ENCODE data around the gene COG5. TPM values are rescaled to one million over a fixed set of nuclear protein-coding genes. Genes with fewer than 3 reads are reported as not detected.

The COG5 gene
- total RNA-seq, 1 experiment from 2014 or later = 29.1 TPM

DNA sequence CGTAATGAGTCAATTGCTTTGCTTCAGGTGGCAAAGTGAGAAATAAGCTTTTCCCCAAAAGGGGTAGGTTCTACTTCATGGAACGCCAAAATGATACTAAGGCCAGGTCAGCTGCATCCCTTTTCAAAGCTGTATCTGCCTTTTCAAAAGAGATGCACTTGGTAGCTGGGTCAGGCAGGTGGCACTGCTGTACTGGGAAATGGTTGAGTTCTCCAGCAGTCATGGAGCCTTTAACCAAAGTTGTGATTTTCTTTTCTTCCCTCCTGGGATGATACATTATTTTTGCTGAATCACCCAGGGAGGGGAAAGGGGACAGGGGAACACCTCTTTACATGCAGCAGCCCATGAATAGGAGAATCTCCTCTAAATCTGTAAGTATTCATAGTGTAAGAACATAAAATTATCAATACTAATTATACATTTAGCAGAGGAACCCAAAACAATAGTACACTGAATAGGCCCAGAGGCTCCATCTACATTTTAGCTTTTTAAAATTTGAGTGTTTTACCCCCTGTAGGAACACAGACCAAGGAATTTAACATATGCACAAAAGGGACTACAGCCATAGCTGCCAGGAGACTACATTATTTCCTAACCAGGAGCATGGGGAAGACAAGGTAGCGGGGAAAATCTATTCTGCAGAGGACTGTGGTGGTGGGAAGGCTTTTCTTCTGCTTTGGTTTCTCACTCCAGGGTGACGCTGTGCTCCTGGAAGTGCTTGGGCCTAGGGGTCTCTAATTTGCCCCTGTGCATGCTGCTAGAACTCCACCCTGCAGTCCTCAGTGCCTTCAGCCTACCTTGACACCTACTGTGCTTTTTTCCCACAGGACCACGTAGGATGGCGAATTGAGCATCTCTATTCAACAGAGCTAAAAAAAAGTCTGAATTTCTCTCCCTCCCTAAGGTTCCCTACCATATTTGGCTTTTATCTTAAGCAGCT lies 100.3 kb downstream of the COG5 start:
- CTCF ChIA-PET = interaction anchor here (0.7 to 1.1 kb wide), 3 partner anchors 101 to 280 kb away, joined by 3 read pairs; partner anchors contain the start of genes CBLL1, COG5 and DUS4L
- Histone ChIP-seq H3K4me3 (ENCODE audit: low read depth in 2 of 2, low read length in 2 of 2) (no peak overlapping the region), H3K4me1 (ENCODE audit: control insufficient read depth, insufficient read depth, low read length) (no peaks in the 10 kb centered on the region), H3K27ac (ENCODE audit: low read length) (no peak overlapping the region), H3K9me3 (ENCODE audit: control insufficient read depth, insufficient read depth, low read depth, low read length) (no peaks in the 10 kb centered on the region), H3K36me3 (ENCODE audit: control insufficient read depth, insufficient read depth, low read length) (no peaks in the 10 kb centered on the region), H3K27me3 (ENCODE audit: control insufficient read depth, insufficient read depth, low read length) (no peaks in the 10 kb centered on the region)
- in situ Hi-C loops (cut with HindIII; ENCODE audit: low pct_unique_long_range_greater_than_20kb, low sequenced_read_pairs) (no loop called here), intact Hi-C loops (cut with micrococcal nuclease; ENCODE audit: unreplicated experiment) (loop anchor here (1.0 to 5.0 kb wide), 3 partner anchors 39 to 414 kb away; no protein-coding TSS in a partner anchor)
- POLR2A ChIA-PET = no interaction called here
- DNase-seq (ENCODE audit: low read depth, low spot score) = peak; percentile 42
- TF ChIP-seq POLR2AphosphoS5 (IDR thresholded peaks at IDR 0.05; ENCODE audit: low read depth, low read length) = no peak
- TF ChIP-seq TCF7L2 (IDR thresholded peaks at IDR 0.05; ENCODE audit: low read depth, low read length) = no peak
- TF ChIP-seq CTCF (IDR thresholded peaks at IDR 0.05) = peak; percentile 82
- no TSS peak for BruUV-seq (replicated peaks)
- peak; percentile 96 for ATAC-seq

DNA sequence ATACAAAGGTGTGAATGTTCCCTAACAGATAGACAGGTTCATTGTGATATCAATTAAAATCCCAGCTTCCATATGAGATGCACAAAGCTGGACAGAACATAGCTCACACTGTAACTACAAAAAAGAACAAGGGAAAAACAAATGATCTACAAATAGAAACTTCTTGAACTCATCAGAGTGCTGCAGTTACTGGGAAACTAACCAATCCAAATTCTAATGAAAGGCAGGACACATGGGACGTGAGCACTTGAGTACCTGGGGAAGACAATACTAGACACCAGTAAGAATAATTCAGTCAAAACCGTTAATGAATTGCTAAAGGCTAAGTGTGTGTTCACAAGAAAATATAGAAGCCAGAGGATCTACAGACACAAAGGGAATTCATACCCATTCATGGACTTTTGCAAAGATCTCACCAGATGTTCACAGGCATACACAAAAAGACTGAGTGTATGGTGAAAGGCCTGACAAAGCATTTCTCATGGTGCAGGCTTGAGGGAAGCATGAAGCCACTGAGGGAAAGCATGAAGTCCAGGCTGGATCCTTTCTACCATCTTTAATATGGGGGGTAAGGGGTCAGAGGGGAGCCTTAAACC lies 101.7 kb downstream of the COG5 start:
- no TSS peak for BruUV-seq (replicated peaks)
- CTCF ChIA-PET = no interaction called here
- TF ChIP-seq REST (IDR thresholded peaks at IDR 0.05; ENCODE audit: insufficient read depth in 1 of 2, low read depth in 2 of 2, low read length in 1 of 2) (no peak), TCF7L2 (IDR thresholded peaks at IDR 0.05; ENCODE audit: low read depth, low read length) (no peak), CTCF (IDR thresholded peaks at IDR 0.05) (no peak), SIN3A (IDR thresholded peaks at IDR 0.05; ENCODE audit: borderline replicate concordance, insufficient read depth, low read depth, low read length) (no peak), POLR2AphosphoS5 (IDR thresholded peaks at IDR 0.05; ENCODE audit: low read depth, low read length) (no peak)
- in situ Hi-C loops (cut with HindIII; ENCODE audit: low pct_unique_long_range_greater_than_20kb, low sequenced_read_pairs) = no loop called here
- ATAC-seq (no peak), DNase-seq (ENCODE audit: low read depth, low spot score) (no peak)
- intact Hi-C loops (cut with micrococcal nuclease; ENCODE audit: unreplicated experiment) = loop anchor here (5.0 kb wide), 2 partner anchors 40 to 415 kb away; no protein-coding TSS in a partner anchor
- H3K4me1 ChIP-seq (ENCODE audit: control insufficient read depth, insufficient read depth, low read length) = no peaks in the 10 kb centered on the region
- H3K9me3 ChIP-seq (ENCODE audit: control insufficient read depth, insufficient read depth, low read depth, low read length) = no peaks in the 10 kb centered on the region
- no peak overlapping the region for H3K27ac ChIP-seq (ENCODE audit: low read length)
- H3K36me3 ChIP-seq (ENCODE audit: control insufficient read depth, insufficient read depth, low read length) = no peaks in the 10 kb centered on the region
- no peak overlapping the region for H3K4me3 ChIP-seq (ENCODE audit: low read depth in 2 of 2, low read length in 2 of 2)
- H3K27me3 ChIP-seq (ENCODE audit: control insufficient read depth, insufficient read depth, low read length) = no peaks in the 10 kb centered on the region
- POLR2A ChIA-PET = interaction anchor here (0.6 kb wide), 1 partner anchor 413 kb away, joined by 5 read pairs; no protein-coding TSS in a partner anchor
